Uterus (tissue), 4 donors: ENCODE measurements around the gene BRD9. TPM values are rescaled to one million over a fixed set of nuclear protein-coding genes. Genes with fewer than 3 reads are reported as not detected.
"Not testable (repeated sequence)": the region's sequence is repeated elsewhere in the genome, so short reads cannot be mapped to it uniquely, and the experiment has no call there.

Experiments used
- DNase-seq, 2 donors: peaks; one replicate each; pipeline ENCODE4 v3.0.0-alpha.2; 2019 to 2020
- H3K27ac ChIP-seq, 2 donors: fragments of 200-600 bp; sonication (generic); 1 replicate in 1 of 2; 2 replicates in 1 of 2; pipeline ENCODE4 v1.5.1; 2016 to 2018
- H3K27me3 ChIP-seq, 2 donors: fragments of 200-600 bp; sonication (generic); one replicate each; pipeline ENCODE4 v1.5.1; 2018 to 2019; ENCODE audit warnings: control low read depth in 1 of 2
- H3K36me3 ChIP-seq, 2 donors: fragments of 200-600 bp; sonication (generic); one replicate each; pipeline ENCODE4 v1.5.1; 2019; ENCODE audit warnings: control low read depth in 1 of 2
- H3K4me1 ChIP-seq, 2 donors: fragments of 200-600 bp; sonication (generic); one replicate each; pipeline ENCODE4 v1.5.1; 2018 to 2019; ENCODE audit warnings: control low read depth in 1 of 2
- H3K4me3 ChIP-seq, 2 donors: fragments of 200-600 bp; sonication (generic); 1 replicate in 1 of 2; 2 replicates in 1 of 2; pipeline ENCODE4 v1.5.1; 2018 to 2019; ENCODE audit warnings: mild to moderate bottlenecking in 1 of 2
- H3K9me3 ChIP-seq, 2 donors: fragments of 200-600 bp; sonication (generic); one replicate each; pipeline ENCODE4 v1.5.1; 2019; ENCODE audit warnings: control low read depth in 1 of 2
- POLR2A ChIP-seq, 2 donors: fragments of 450-650 bp; IDR thresholded peaks; one replicate each; pipeline ENCODE4 v1.6.1; 2016; ENCODE audit warnings: antibody characterized with exemption in 2 of 2, mild to moderate bottlenecking in 1 of 2, moderate library complexity in 1 of 2
- intact Hi-C: fragments of 100-400 bp; cut with DNase I; formaldehyde crosslinking; loops from one replicate; pipeline ENCODE4 v1.15.1; 2023; ENCODE audit warnings: low total_unique reads
- total RNA-seq, 4 donors: library from RNA; depleted of rRNA in 3 of 4; stranded (reverse); fragments of >200 nt in 3 of 4; gene quantifications; one replicate each; pipeline versions ENCODE4 v1.1.0 to v1.2.4, GENCODE V29; 2014 to 2023
- TF ChIP-seq, protein P1 (sequence below), 4 experiments: fragments of 200-600 bp in 2 of 4; fragments of 450-650 bp in 2 of 4; sonication (generic) in 2 of 4; IDR thresholded peaks; one replicate each; pipeline ENCODE4 v1.5.1; 2016 to 2019; ENCODE audit warnings: antibody characterized with exemption in 4 of 4, mild to moderate bottlenecking in 2 of 4, moderate library complexity in 1 of 4
- donor health status: DM: yes; HTN: yes; CAD: no.

The BRD9 gene
- total RNA-seq, 4 donors from 2014 or later, result 31.0 to 53.9 (median 44.2) TPM

DNA sequence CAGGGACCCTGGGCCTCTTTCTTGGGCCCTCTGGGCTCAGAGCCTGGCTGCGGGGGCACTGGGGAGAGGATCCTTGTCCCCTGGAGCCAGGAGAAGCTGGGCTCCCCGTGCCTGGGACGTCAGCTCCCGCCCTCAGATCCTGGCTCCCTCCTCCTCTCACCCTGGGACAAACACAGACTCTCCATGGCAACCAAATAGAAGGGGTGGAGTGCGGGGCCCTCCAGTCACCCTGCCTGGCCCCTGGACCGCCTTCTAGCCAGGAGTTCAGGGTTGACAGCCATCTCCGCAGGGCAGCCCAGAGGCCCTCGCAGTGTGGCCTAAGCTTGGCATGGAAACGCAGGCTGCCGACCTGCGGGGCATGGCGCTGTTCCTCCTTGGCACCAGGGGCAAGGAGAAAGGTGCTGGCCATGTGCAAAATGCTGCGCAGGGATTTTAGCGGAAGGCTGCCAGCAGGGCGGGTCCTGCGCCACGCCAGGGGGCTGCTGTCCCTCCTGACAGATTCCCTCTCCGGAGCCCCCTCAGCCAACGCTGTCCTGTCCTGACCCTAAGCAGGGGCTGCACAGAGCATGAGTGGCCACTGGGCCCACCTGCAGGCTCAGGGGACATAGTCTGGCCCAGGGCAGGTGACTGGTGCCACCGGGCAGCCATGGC, 42.8 kb downstream of the BRD9 start:
- Histone ChIP-seq H3K27me3 (peaks cover 0 to 16% of the 10 kb centered on the region in 2 donors), H3K4me1 (no peaks in the 10 kb centered on the region), H3K27ac (no peak overlapping the region), H3K36me3 (no peaks in the 10 kb centered on the region), H3K4me3 (no peak overlapping the region), H3K9me3 (no peaks in the 10 kb centered on the region)
- intact Hi-C loops, result no loop called here
- DNase-seq, result peak; percentile 11 to 14
- no peak for TF ChIP-seq POLR2A (IDR thresholded peaks at IDR 0.05)
- TF ChIP-seq, protein P1, sequence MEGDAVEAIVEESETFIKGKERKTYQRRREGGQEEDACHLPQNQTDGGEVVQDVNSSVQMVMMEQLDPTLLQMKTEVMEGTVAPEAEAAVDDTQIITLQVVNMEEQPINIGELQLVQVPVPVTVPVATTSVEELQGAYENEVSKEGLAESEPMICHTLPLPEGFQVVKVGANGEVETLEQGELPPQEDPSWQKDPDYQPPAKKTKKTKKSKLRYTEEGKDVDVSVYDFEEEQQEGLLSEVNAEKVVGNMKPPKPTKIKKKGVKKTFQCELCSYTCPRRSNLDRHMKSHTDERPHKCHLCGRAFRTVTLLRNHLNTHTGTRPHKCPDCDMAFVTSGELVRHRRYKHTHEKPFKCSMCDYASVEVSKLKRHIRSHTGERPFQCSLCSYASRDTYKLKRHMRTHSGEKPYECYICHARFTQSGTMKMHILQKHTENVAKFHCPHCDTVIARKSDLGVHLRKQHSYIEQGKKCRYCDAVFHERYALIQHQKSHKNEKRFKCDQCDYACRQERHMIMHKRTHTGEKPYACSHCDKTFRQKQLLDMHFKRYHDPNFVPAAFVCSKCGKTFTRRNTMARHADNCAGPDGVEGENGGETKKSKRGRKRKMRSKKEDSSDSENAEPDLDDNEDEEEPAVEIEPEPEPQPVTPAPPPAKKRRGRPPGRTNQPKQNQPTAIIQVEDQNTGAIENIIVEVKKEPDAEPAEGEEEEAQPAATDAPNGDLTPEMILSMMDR (IDR thresholded peaks at IDR 0.05), result no peak

DNA sequence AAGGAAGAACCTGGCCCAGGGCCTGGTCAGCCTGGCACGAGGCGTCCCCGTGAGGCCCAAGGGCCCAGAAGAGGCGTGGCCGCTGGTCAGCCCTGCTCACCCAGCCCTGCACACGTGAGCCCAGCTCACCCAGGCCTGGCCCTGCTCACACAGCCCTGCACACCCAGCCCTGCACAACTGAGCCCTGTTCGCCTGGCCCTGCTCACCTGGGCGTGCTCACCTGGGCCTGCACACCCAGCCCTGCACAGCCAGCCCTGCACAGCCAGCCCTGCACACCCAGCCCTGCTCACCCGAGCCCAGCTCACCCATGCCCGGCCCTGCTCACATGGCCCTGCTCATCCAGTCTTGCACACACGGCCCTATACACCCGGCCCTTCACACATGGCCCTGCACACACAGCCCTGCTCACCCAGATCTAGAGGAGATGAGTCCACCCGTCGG, 43.9 kb downstream of the BRD9 start:
- intact Hi-C loops, result no loop called here
- Histone ChIP-seq H3K4me1 (no peaks in the 10 kb centered on the region), H3K9me3 (no peaks in the 10 kb centered on the region), H3K27me3 (peaks cover 0 to 16% of the 10 kb centered on the region in 2 donors), H3K4me3 (no peak overlapping the region), H3K27ac (no peak overlapping the region), H3K36me3 (no peaks in the 10 kb centered on the region)
- peak in 1 of 2 donors; percentile 8 for DNase-seq
- TF ChIP-seq, protein P1 (IDR thresholded peaks at IDR 0.05), result no peak
- TF ChIP-seq POLR2A (IDR thresholded peaks at IDR 0.05), result no peak

DNA sequence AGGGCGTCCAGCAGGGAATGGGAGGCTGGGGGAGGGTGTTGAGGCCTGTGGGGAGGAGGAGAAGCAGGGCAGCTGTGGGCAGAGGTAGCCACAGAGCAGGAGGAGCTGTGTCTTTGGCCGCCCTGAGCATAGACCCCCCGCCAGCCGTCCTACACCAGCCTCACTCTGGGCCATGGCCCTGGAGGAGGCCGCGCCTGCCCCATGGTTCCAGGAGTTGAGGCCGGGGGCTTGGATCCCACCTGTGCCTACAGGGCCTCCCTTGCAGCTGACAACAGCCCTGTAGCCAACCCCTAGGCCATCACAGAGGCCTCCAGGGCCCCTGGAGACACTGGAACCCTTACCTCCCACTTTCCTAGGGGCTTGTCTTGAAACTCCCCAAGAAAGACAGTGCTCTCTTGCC, 44.9 kb downstream of the BRD9 start:
- H3K4me3 ChIP-seq, H3K9me3 ChIP-seq, intact Hi-C loops, H3K36me3 ChIP-seq, H3K4me1 ChIP-seq, H3K27ac ChIP-seq: not testable (repeated sequence)
- H3K27me3 ChIP-seq, result peaks cover 0 to 12% of the 10 kb centered on the region in 2 donors
- DNase-seq, result peak in 1 of 2 donors; percentile 12

DNA sequence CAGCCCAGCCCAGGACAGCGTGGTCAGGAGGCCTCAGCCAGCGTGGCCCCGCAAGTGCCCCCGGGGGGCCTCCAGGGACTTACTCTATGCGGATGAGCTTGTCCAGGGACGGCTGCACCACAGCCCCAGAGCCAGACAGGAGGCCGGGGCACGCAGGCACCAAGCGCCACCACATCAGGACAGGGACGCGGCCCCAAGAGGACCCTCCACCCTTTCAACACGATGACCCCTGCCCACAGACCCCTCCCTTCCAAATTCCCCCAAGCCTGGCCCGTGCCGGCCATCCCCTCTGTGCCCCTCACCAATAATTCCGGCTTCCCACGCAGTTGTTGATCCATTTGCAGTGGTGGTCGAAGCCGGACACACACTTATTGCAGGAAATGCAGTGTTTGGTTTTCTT, 45.4 kb downstream of the BRD9 start:
- H3K4me3 ChIP-seq, H3K27ac ChIP-seq, H3K4me1 ChIP-seq, H3K36me3 ChIP-seq, DNase-seq, H3K9me3 ChIP-seq, intact Hi-C loops: not testable (repeated sequence)
- peaks cover 0 to 12% of the 10 kb centered on the region in 2 donors for H3K27me3 ChIP-seq

DNA sequence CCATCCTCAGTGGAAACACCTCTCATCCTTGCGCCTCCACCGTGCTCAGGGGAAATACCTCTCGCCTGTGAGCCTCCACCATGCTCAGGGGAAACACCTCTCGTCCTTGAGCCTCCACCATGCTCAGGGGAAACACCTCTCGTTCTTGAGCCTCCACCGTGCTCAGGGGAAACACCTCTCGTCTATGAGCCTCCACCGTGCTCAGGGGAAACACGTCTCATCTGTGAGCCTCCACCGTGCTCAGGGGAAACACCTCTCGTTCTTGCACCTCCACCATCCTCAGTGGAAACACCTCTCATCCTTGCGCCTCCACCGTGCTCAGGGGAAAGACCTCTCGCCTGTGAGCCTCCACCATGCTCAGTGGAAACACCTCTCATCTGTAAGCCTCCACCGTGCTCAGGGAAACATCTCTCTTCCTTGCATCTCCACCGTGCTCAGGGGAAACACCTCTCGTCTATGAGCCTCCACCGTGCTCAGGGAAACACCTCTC, 46.0 kb downstream of the BRD9 start:
- DNase-seq, result peak; percentile 11 to 13
- H3K4me3 ChIP-seq, intact Hi-C loops, H3K36me3 ChIP-seq, H3K9me3 ChIP-seq, H3K4me1 ChIP-seq, H3K27ac ChIP-seq: not testable (repeated sequence)
- peaks cover 0 to 12% of the 10 kb centered on the region in 2 donors for H3K27me3 ChIP-seq

DNA sequence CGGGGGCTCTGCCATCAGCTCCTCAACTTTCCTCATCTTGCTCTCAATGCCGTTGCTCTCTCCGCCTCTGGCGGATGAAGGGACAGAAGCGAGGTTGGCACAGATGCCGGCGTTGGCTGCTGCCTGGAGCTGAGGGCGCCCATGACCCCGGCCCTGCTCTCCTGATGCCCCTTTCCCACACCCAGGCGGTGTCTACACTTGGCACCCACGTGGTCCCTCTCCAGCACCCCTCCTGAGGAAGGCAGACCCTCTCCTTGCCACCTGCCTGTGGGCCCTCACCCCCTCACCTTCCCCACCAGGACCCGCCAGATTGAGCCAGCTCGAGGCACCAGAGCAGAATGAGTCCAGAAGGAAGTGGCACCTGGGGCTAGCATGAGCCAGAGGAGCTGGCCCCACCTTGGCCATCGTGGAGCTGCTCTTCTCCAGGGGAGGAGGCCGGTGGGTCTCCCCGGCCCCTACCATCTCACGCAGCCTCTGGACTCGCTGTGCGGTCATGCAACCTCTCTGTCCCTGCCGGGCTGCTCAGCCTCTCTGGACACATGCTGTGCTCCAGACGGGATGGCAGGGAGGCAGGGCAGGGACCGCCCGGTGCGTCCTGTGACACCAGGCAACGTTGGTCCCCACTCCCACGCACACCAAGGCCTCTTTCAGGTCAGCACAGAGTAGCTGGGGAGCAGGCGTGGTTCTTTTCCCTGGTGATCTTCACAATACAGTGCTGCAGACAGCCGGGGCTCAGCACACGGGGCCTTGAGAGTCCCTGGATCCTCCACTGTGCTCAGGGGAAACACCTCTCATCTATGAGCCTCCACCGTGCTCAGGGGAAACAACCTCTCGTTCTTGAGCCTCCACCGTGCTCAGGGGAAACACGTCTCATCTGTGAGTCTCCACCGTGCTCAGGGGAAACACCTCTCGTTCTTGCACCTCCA, 46.7 kb downstream of the BRD9 start:
- H3K36me3 ChIP-seq, H3K27me3 ChIP-seq, H3K4me1 ChIP-seq, H3K4me3 ChIP-seq, H3K27ac ChIP-seq, intact Hi-C loops, DNase-seq, H3K9me3 ChIP-seq: not testable (repeated sequence)

DNA sequence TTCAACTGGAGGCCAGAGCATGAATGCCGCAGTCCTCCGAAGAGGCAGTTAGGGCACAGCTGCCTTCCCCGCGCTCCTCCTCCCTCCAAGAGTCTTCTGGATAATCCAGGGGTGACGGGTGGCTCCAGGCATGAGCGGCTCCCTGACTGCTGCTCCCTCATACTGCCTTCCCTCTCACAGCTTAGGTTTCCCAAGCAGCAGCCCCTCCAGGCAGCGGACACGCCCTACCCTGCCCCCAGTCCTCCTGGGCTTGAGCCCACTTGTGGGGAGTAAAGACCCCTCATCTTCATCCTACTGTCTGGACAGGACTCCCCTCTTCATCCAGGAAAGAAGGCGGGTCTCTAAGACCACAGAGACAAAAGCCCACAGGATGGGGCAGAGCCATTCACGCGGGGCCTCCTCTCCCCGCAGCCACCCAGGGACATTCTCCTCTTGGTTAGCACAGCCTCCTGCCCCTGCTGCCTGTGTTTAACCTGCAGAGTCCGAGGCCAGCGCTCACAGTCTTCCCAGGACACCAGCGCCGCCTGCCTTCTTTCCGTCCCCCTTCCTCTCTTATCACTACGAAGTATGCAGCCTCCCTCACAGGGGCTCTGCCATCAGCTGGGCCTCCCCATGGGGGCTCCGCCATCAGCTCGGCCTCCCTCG, 47.4 kb downstream of the BRD9 start:
- DNase-seq, result peak; percentile 10 to 11
- H3K27ac ChIP-seq, intact Hi-C loops, H3K36me3 ChIP-seq, H3K4me3 ChIP-seq, H3K4me1 ChIP-seq, H3K9me3 ChIP-seq, H3K27me3 ChIP-seq: not testable (repeated sequence)

DNA sequence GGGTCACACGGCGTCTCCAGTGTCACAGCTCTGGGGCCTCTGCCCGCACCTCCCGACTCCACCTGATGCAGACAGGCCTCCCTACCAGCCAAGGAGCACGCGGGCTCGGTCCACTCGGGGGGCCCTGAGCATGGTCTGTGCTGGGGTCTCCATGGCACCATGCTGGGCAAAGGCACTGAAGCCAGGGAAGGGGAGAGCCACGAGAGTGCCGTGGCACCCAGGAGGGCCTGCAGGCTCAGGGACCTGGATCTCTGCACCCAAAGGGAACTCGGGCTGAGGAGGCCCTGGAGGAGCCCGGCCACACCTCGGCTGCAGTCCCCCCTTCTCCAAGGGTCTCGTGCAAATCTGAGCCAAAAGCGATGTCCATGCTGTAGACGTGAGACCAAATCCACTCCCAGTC, 48.2 kb downstream of the BRD9 start:
- H3K27ac ChIP-seq, intact Hi-C loops, H3K27me3 ChIP-seq, H3K4me3 ChIP-seq, H3K4me1 ChIP-seq, H3K36me3 ChIP-seq, H3K9me3 ChIP-seq: not testable (repeated sequence)
- DNase-seq, result peak; percentile 5 to 30

DNA sequence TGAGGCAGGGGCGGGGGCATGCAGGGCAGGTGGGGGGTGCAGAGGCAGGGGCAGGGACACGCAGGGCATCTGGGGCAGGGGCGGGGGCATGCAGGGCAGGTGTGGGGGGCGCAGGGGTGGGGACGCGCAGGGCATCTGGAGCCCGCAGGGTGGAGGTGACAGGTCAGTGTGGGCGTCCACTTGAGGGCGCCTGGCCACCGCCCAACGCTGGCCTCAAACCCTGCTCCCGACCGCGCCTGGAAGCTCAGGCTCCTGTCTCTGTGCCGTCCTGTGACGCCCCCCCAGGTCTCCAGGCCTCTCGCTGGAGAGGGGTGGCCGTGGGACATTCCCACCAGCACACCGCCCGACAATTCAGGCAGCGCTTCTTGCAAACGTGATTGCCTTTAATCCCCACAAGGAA, 48.7 kb downstream of the BRD9 start:
- peak; percentile 10 to 15 for DNase-seq
- intact Hi-C loops, H3K9me3 ChIP-seq: not testable (repeated sequence)

DNA sequence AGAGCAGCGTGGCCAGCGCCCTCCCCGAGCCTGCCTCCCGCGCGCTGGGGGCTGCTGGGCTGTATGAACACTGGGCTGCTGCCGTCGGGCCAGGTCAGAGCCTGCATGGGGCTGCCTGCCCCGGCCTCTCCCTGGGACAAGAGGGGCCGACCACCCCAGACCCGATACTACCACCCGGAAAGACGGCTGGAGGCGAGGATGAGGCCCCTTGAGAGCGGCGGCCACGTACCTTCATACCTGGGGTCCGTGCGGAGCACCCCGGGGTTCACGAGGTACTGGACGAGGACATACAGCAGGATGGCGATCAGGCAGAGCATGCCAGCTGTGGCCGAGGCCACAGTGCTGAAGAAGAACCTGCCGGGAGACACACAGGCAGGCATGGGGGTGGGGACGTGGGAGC, 49.2 kb downstream of the BRD9 start:
- DNase-seq, H3K36me3 ChIP-seq, H3K9me3 ChIP-seq, intact Hi-C loops, H3K27me3 ChIP-seq, H3K4me3 ChIP-seq, H3K27ac ChIP-seq, H3K4me1 ChIP-seq: not testable (repeated sequence)

More for the DNA sequence above, 48.7 kb downstream of the BRD9 start:
- not testable (repeated sequence) for H3K27me3 ChIP-seq, H3K36me3 ChIP-seq, H3K27ac ChIP-seq, H3K4me1 ChIP-seq, H3K4me3 ChIP-seq
